Muscle of arm (tissue), 14 donors: ENCODE results near the gene ZHX3. TPM values are rescaled to one million over a fixed set of nuclear protein-coding genes. Genes with fewer than 3 reads are reported as not detected.
A peak's percentile ranks its signal among the peaks of the same experiment; 100 is the strongest.

Source experiments
- DNase-seq: peaks from one replicate; pipeline ENCODE4 v3.0.0-alpha.2; 2013
- long read RNA-seq, 11 donors: transcript quantifications; one replicate each; lab custom pipeline, GENCODE V29; 2026
- polyA plus RNA-seq, 12 donors: library from polyadenylated mRNA; unstranded; fragments of 120-200 nt; gene quantifications; one replicate each; pipeline ENCODE4 v1.2.1, GENCODE V29; 2013; ENCODE audit not compliant: insufficient read length in 12 of 12

The ZHX3 gene
- polyA plus RNA-seq: 10 to 100 TPM in 9 of 12 donors, 1 to 10 TPM in 2, not detected in 1; 7.4 to 17.2 (median 10.9) TPM
- long read RNA-seq, donor 1, partial matches to known transcripts: 0 of 2 reads
- long read RNA-seq, donor 1, other reads (novel, unspliced or antisense): 0 of 2 reads
- long read RNA-seq, donor 2, partial matches to known transcripts: 0 of 1 reads
- long read RNA-seq, donor 2, other reads (novel, unspliced or antisense): 0 of 1 reads
- long read RNA-seq, donor 3: 0 reads
- long read RNA-seq, donor 4: 0 reads
- long read RNA-seq, donor 5, partial matches to known transcripts: 0 of 3 reads
- long read RNA-seq, donor 5, other reads (novel, unspliced or antisense): 0 of 3 reads
- long read RNA-seq, donor 6: 0 reads
- long read RNA-seq, donor 7, partial matches to known transcripts: 0 of 2 reads
- long read RNA-seq, donor 7, other reads (novel, unspliced or antisense): 0 of 2 reads
- long read RNA-seq, donor 8: 0 reads
- long read RNA-seq, donor 9: 0 reads
- long read RNA-seq, donor 10, partial matches to known transcripts: 0 of 1 reads
- long read RNA-seq, donor 10, other reads (novel, unspliced or antisense): 0 of 1 reads
- long read RNA-seq, donor 11: 0 reads

GRCh38 chr20:41317546-41318270 is at the start of gene ZHX3:
Gene ZHX3 (minus strand): TSS chr20:41317731. CDS start chr20:41204916, 112,815 bp downstream.
- DNase-seq: peak; percentile 97

- DNase-seq: no peak
Measured at GRCh38 chr20:41367393-41367695, 49.8 kb upstream of the ZHX3 start.

- no peak for DNase-seq
Measured at GRCh38 chr20:41366546-41367392, 49.2 kb upstream of the ZHX3 start, which contains the start of gene EMILIN3. Gene EMILIN3 (minus strand): TSS chr20:41366818. CDS start chr20:41366634, 184 bp downstream.

- DNase-seq: no peak
Measured at GRCh38 chr20:41365777-41366545, 48.4 kb upstream of the ZHX3 start.

GRCh38 chr20:41364967-41365765 is 47.6 kb upstream of the ZHX3 start:
- DNase-seq: no peak

- DNase-seq: no peak
Measured at GRCh38 chr20:41364236-41364855, 46.8 kb upstream of the ZHX3 start.

- no peak for DNase-seq
Measured at GRCh38 chr20:41363601-41364000, 46.1 kb upstream of the ZHX3 start.

GRCh38 chr20:41362748-41363140 is 45.2 kb upstream of the ZHX3 start:
- DNase-seq: no peak

GRCh38 chr20:41361757-41362747 is 44.5 kb upstream of the ZHX3 start:
- no peak for DNase-seq

GRCh38 chr20:41360831-41361756 is 43.6 kb upstream of the ZHX3 start:
- no peak for DNase-seq

GRCh38 chr20:41359541-41360011 is 42.0 kb upstream of the ZHX3 start:
- DNase-seq: no peak

GRCh38 chr20:41358717-41359116 is 41.2 kb upstream of the ZHX3 start:
- DNase-seq: no peak

GRCh38 chr20:41358230-41358629 is 40.7 kb upstream of the ZHX3 start:
- DNase-seq: no peak

- no peak for DNase-seq
Measured at GRCh38 chr20:41357424-41358163, 40.1 kb upstream of the ZHX3 start.

GRCh38 chr20:41356951-41357350 is 39.4 kb upstream of the ZHX3 start:
- DNase-seq: no peak

- no peak for DNase-seq
Measured at GRCh38 chr20:41355598-41356203, 38.2 kb upstream of the ZHX3 start.
